ENCODE measurements around the gene NRCAM. TPM values are rescaled to one million over a fixed set of nuclear protein-coding genes. Genes with fewer than 3 reads are reported as not detected.

The NRCAM gene
- total RNA-seq, 4 donors from 2014 or later: 10.1 to 19.5 (median 13.0) TPM

DNA sequence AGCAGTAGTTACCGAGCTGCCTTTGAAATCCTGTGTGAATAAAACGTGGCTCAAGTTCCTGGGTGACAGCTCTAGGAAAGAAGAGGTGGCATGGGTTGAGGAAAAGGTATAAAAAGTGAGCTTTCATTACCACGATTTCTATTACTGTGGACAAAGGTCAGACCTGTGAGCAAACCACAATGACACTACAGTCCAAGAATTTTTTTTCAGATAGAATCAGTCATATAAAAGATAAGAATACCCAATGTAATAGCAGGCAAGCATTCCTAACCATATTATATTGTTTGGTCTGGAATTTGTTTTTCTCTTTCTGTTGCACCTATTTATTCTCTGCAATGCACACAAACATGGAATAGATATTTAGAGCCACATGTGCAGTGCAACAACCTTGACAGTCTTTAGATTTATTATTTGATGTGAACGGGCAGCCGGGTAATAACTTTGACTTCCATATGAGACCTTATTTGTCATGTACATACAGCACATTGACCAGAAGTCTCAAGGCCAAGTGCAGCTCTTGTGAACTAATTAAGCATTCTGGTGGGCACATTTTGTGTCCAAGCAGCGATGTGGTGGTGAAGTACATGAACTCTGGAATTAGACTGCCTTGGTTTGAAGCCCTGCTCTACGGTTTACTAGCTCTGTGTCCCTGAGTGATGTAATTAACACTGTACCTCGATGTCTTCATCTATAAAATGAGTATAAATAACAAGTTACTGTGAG is 156.8 kb downstream of the NRCAM start:
- Histone ChIP-seq H3K36me3 (no peaks in the 10 kb centered on the region), H3K27me3 (no peaks in the 10 kb centered on the region), H3K4me3 (replicated peaks in 1 of 3) (no peak overlapping the region), H3K9me3 (no peaks in the 10 kb centered on the region), H3K4me1 (no peaks in the 10 kb centered on the region), H3K27ac (no peak overlapping the region)
- WGBS, 2 donors: 83 to 84% methylated on average over 8 of the region's 8 CpGs
- TF ChIP-seq, protein P1, sequence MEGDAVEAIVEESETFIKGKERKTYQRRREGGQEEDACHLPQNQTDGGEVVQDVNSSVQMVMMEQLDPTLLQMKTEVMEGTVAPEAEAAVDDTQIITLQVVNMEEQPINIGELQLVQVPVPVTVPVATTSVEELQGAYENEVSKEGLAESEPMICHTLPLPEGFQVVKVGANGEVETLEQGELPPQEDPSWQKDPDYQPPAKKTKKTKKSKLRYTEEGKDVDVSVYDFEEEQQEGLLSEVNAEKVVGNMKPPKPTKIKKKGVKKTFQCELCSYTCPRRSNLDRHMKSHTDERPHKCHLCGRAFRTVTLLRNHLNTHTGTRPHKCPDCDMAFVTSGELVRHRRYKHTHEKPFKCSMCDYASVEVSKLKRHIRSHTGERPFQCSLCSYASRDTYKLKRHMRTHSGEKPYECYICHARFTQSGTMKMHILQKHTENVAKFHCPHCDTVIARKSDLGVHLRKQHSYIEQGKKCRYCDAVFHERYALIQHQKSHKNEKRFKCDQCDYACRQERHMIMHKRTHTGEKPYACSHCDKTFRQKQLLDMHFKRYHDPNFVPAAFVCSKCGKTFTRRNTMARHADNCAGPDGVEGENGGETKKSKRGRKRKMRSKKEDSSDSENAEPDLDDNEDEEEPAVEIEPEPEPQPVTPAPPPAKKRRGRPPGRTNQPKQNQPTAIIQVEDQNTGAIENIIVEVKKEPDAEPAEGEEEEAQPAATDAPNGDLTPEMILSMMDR (IDR thresholded peaks at IDR 0.05): no peak
- no peak for DNase-seq
- intact Hi-C loops (cut with DNase I): no loop called here

DNA sequence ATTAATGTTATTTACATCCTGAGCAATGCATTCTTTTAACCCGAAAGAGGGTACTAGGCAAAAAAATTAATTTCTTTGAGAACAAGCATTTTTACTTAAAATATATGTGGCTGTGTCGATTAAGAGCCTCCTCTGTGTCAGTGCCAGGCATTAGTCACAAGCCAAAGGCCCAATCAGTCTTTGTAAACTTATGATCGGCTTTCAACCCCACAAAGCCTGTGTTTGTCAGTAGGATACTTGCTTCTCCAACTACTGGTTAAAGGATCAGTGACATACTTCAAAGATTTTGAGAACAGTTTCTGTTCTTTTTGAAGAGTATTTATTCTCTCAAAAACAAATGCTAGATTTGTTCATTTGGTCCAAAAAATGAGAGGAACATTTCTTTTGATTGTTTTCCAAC is 159.3 kb downstream of the NRCAM start:
- no peak for DNase-seq
- H3K27me3 ChIP-seq: no peaks in the 10 kb centered on the region
- TF ChIP-seq, protein P1 (IDR thresholded peaks at IDR 0.05): no peak
- no peak for TF ChIP-seq POLR2A (IDR thresholded peaks at IDR 0.05)
- no peaks in the 10 kb centered on the region for H3K36me3 ChIP-seq
- 84 to 90% methylated on average over 3 of the region's 3 CpGs for WGBS, 2 donors
- intact Hi-C loops (cut with DNase I): no loop called here
- no peaks in the 10 kb centered on the region for H3K4me1 ChIP-seq
- H3K27ac ChIP-seq: no peak overlapping the region
- no peak overlapping the region for H3K4me3 ChIP-seq (replicated peaks in 1 of 3)
- no peaks in the 10 kb centered on the region for H3K9me3 ChIP-seq

DNA sequence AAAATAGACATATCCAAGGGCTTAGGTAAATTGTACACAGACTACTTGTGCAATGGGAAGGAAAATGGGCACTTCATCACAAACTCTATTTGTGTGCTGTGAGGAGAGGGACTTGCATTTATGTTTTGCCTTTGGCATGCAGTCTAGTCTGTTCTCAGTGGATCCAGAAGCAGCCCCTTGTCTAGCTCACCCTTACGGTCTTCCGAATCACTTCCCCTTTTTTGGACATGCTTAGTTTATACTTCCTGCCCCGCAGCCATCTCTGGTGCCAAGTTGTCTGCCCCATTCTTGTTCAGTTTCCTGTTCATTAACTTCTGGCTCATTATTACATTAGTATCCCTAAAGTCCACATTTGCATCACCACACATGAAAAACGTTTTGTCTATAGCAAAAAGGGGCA is 161.6 kb downstream of the NRCAM start:
- DNase-seq: no peak
- TF ChIP-seq, protein P1 (IDR thresholded peaks at IDR 0.05): no peak
- no peak for TF ChIP-seq POLR2A (IDR thresholded peaks at IDR 0.05)
- intact Hi-C loops (cut with DNase I): no loop called here
- WGBS, 2 donors: 63 to 72% methylated on average over 4 of the region's 4 CpGs
- no peaks in the 10 kb centered on the region for H3K4me1 ChIP-seq
- H3K36me3 ChIP-seq: no peaks in the 10 kb centered on the region
- H3K9me3 ChIP-seq: no peaks in the 10 kb centered on the region
- H3K4me3 ChIP-seq (replicated peaks in 1 of 3): no peak overlapping the region
- no peak overlapping the region for H3K27ac ChIP-seq
- no peaks in the 10 kb centered on the region for H3K27me3 ChIP-seq

DNA sequence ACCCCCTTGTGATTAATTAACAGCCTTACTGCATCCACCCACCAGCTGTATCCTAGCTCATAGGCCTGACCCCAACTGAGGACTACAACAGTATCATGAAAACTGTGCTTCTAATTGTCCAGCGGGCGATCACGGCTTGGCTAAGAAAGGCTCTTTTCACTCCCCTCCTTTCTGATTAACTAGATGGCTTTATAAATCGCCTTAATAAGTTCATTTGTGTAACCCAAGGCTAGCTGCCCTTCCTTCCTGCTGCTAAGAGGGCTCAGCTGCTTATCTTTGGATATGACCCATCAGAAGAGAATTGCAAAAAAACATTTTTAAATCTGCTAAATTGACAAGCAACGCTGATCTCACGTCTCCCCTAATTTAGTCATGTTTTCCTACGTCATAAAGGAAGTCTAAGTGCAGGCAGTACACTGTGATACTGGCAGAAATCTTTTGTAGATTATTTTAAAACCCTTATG is 163.1 kb downstream of the NRCAM start:
- intact Hi-C loops (cut with DNase I): no loop called here
- Histone ChIP-seq H3K27ac (no peak overlapping the region), H3K4me1 (no peaks in the 10 kb centered on the region), H3K27me3 (no peaks in the 10 kb centered on the region), H3K36me3 (no peaks in the 10 kb centered on the region), H3K9me3 (no peaks in the 10 kb centered on the region), H3K4me3 (replicated peaks in 1 of 3) (no peak overlapping the region)
- 79 to 88% methylated on average over 7 of the region's 7 CpGs for whole genome bisulfite sequencing, 2 donors
- DNase-seq: no peak
- no peak for TF ChIP-seq POLR2A (IDR thresholded peaks at IDR 0.05)
- TF ChIP-seq, protein P1 (IDR thresholded peaks at IDR 0.05): no peak

DNA sequence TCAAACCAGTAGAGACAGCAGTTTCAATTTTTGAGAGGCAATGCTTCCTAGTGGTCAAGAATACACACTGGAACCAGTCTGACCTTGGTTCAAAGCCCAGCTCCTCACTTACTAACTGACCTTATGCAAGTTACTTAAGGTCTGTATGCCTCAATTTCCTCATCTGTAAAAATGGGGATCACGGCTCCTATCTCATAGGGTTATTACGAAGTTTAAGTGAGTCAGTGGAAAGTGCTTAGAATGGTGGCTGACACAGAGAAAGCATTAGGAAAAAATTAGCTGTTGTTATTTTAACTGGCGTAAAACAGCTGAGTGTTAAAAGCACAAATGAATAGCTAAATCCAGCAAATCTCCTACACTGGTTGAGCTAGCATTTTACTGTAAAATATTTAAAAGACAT is 163.7 kb downstream of the NRCAM start:
- DNase-seq: no peak
- no peak overlapping the region for H3K27ac ChIP-seq
- H3K4me3 ChIP-seq (replicated peaks in 1 of 3): no peak overlapping the region
- 56 to 97% methylated on average over 3 of the region's 3 CpGs for WGBS, 2 donors
- H3K27me3 ChIP-seq: no peaks in the 10 kb centered on the region
- H3K4me1 ChIP-seq: no peaks in the 10 kb centered on the region
- intact Hi-C loops (cut with DNase I): no loop called here
- no peaks in the 10 kb centered on the region for H3K9me3 ChIP-seq
- TF ChIP-seq, protein P1 (IDR thresholded peaks at IDR 0.05): no peak
- TF ChIP-seq POLR2A (IDR thresholded peaks at IDR 0.05): no peak
- H3K36me3 ChIP-seq: no peaks in the 10 kb centered on the region
